H1 (cell line): ENCODE data around the gene OMP. TPM values are rescaled to one million over a fixed set of nuclear protein-coding genes. Genes with fewer than 3 reads are reported as not detected.

Source experiments
- CTCF ChIA-PET: fragments of 300-600 bp; sonication (Branson Sonifier 250); formaldehyde crosslinking; loops from one replicate; lab custom pipeline; 2021; ENCODE audit not compliant: partially characterized antibody; lab: Charles Lee
- POLR2A ChIA-PET: fragments of 300-600 bp; sonication (Branson Sonifier 250); formaldehyde crosslinking; loops from one replicate; lab custom pipeline; 2021; ENCODE audit warnings: inconsistent platforms; ENCODE audit not compliant: partially characterized antibody; lab: Charles Lee
- DNase-seq, 2 experiments: peaks; one replicate each; pipeline versions ENCODE4 v3.0.0 to v3.0.0-alpha.2; 2010 to 2022; ENCODE audit warnings: low spot score in 2 of 2, low read depth in 1 of 2, mixed read lengths in 1 of 2
- FAIRE-seq: peaks from 2 replicates; lab custom pipeline; 2011; peaks lifted over from hg19 to GRCh38; lab: Jason Lieb, UNC
- H2AFZ ChIP-seq: 2 replicates; pipeline ENCODE4 v1.8.1; 2012; ENCODE audit warnings: low read length, inconsistent platforms
- H2AK5ac ChIP-seq: 2 replicates; pipeline ENCODE4 v1.6.1; 2013; ENCODE audit warnings: low read depth, low read length
- H2BK120ac ChIP-seq: replicated peaks from 2 replicates; pipeline ENCODE3; 2013; ENCODE audit warnings: low read depth, low read length, inconsistent platforms
- H2BK12ac ChIP-seq: 2 replicates; pipeline ENCODE4 v1.6.1; 2013; ENCODE audit warnings: low read depth, low read length
- H2BK15ac ChIP-seq: 2 replicates; pipeline ENCODE4 v1.6.1; 2013; ENCODE audit warnings: low read length
- H2BK20ac ChIP-seq: 2 replicates; pipeline ENCODE4 v1.6.1; 2013; ENCODE audit warnings: low read length
- H2BK5ac ChIP-seq: 2 replicates; pipeline ENCODE4 v1.6.1; 2013; ENCODE audit warnings: low read depth, low read length
- H3K14ac ChIP-seq: 2 replicates; pipeline ENCODE4 v1.6.1; 2013; ENCODE audit warnings: inconsistent platforms; ENCODE audit not compliant: insufficient read length
- H3K18ac ChIP-seq: 2 replicates; pipeline ENCODE4 v1.6.1; 2013; ENCODE audit warnings: low read length; ENCODE audit errors: extremely low read depth
- H3K23ac ChIP-seq: 2 replicates; pipeline ENCODE4 v1.6.1; 2013; ENCODE audit warnings: inconsistent platforms; ENCODE audit not compliant: insufficient read length
- H3K23me2 ChIP-seq: 2 replicates; pipeline ENCODE4 v1.6.1; 2013; ENCODE audit warnings: low read depth, low read length
- H3K27ac ChIP-seq: 2 replicates; pipeline ENCODE4 v1.6.1; 2011; ENCODE audit warnings: low read depth, low read length, inconsistent platforms
- H3K27me3 ChIP-seq, 4 experiments: replicated peaks in 1 of 4; 1 replicate in 1 of 4; 2 replicates in 3 of 4; pipeline versions ENCODE4 v1.6.1 to v1.8.1; 2011 to 2013; ENCODE audit warnings: low read length in 3 of 4, mild to moderate bottlenecking in 3 of 4, inconsistent platforms in 2 of 4, mixed read lengths in 2 of 4, moderate library complexity in 1 of 4; ENCODE audit not compliant: control insufficient read depth in 3 of 4, insufficient read depth in 3 of 4; ENCODE audit errors: extremely low read depth in 1 of 4
- H3K36me3 ChIP-seq, 4 experiments: 2 replicates each; pipeline versions ENCODE4 v1.6.1 to v1.8.1; 2011 to 2013; ENCODE audit warnings: mild to moderate bottlenecking in 4 of 4, low read length in 3 of 4, moderate library complexity in 2 of 4, control low read depth in 1 of 4, inconsistent platforms in 1 of 4; ENCODE audit not compliant: insufficient read depth in 4 of 4, control insufficient read depth in 2 of 4
- H3K4ac ChIP-seq: replicated peaks from 2 replicates; pipeline ENCODE3; 2013; ENCODE audit warnings: low read length, low read depth, mixed read lengths, inconsistent platforms; ENCODE audit not compliant: insufficient read length
- H3K4me1 ChIP-seq, 4 experiments: replicated peaks in 1 of 4; 1 replicate in 1 of 4; 2 replicates in 3 of 4; pipeline versions ENCODE4 v1.6.1 to v1.8.1; 2011 to 2013; ENCODE audit warnings: low read length in 3 of 4, inconsistent platforms in 2 of 4, mixed read lengths in 1 of 4; ENCODE audit not compliant: insufficient read depth in 4 of 4, control insufficient read depth in 3 of 4
- H3K4me2 ChIP-seq, 2 experiments: 2 replicates each; pipeline versions ENCODE4 v1.6.1 to v1.8.1; 2011 to 2013; ENCODE audit warnings: low read depth in 2 of 2, low read length in 2 of 2, control low read depth in 1 of 2, inconsistent platforms in 1 of 2, mild to moderate bottlenecking in 1 of 2; ENCODE audit not compliant: insufficient read depth in 1 of 2
- H3K4me3 ChIP-seq, 4 experiments: fragments of 200-600, 300-600 bp in 1 of 4; sonication (generic), shearing (Covaris generic), sonication (Bioruptor Twin) in 1 of 4; 2 replicates each; pipeline versions ENCODE4 v1.5.1 to v1.8.1; 2011 to 2016; ENCODE audit warnings: low read length in 4 of 4, low read depth in 3 of 4, control low read depth in 2 of 4, inconsistent platforms in 2 of 4, mild to moderate bottlenecking in 2 of 4, mixed read lengths in 1 of 4, moderate library complexity in 1 of 4; ENCODE audit not compliant: insufficient read depth in 2 of 4; ENCODE audit errors: extremely low read depth in 1 of 4
- H3K56ac ChIP-seq: replicated peaks from 2 replicates; pipeline ENCODE3; 2013; ENCODE audit warnings: low read depth, mild to moderate bottlenecking, mixed read lengths, low read length, inconsistent platforms; ENCODE audit not compliant: insufficient read length
- H3K79me1 ChIP-seq: 2 replicates; pipeline ENCODE4 v1.6.1; 2013; ENCODE audit warnings: low read depth, low read length, control low read depth
- H3K79me2 ChIP-seq, 2 experiments: 2 replicates each; pipeline versions ENCODE4 v1.6.1 to v1.8.1; 2012 to 2013; ENCODE audit warnings: low read length in 2 of 2, mild to moderate bottlenecking in 2 of 2, inconsistent platforms in 1 of 2; ENCODE audit not compliant: insufficient read depth in 2 of 2, control insufficient read depth in 1 of 2
- H3K9ac ChIP-seq, 4 experiments: replicated peaks in 1 of 4; 1 replicate in 1 of 4; 2 replicates in 3 of 4; pipeline versions ENCODE4 v1.6.1 to v1.8.1; 2011 to 2013; ENCODE audit warnings: low read depth in 3 of 4, low read length in 3 of 4, control low read depth in 2 of 4, mild to moderate bottlenecking in 2 of 4, moderate library complexity in 2 of 4, inconsistent platforms in 1 of 4; ENCODE audit errors: extremely low read depth in 1 of 4
- H3K9me3 ChIP-seq, 2 experiments: 2 replicates each; pipeline versions ENCODE4 v1.6.1 to v1.8.1; 2012 to 2013; ENCODE audit warnings: mild to moderate bottlenecking in 2 of 2, moderate library complexity in 2 of 2, control low read depth in 1 of 2, inconsistent platforms in 1 of 2, low read depth in 1 of 2, low read length in 1 of 2, mixed read lengths in 1 of 2; ENCODE audit not compliant: insufficient read depth in 2 of 2
- H4K20me1 ChIP-seq, 2 experiments: replicated peaks in 1 of 2; 2 replicates each; pipeline versions ENCODE3 to v1.8.1; 2011 to 2013; ENCODE audit warnings: inconsistent platforms in 2 of 2, low read length in 2 of 2, mild to moderate bottlenecking in 1 of 2; ENCODE audit not compliant: insufficient read depth in 2 of 2, control insufficient read depth in 1 of 2
- H4K5ac ChIP-seq: 2 replicates; pipeline ENCODE4 v1.6.1; 2013; ENCODE audit warnings: low read length, low read depth, mixed read lengths, inconsistent platforms; ENCODE audit not compliant: insufficient read length
- H4K8ac ChIP-seq: 2 replicates; pipeline ENCODE4 v1.8.0; 2013; ENCODE audit warnings: mild to moderate bottlenecking, moderate library complexity, low read length, inconsistent platforms; ENCODE audit not compliant: insufficient read depth; ENCODE audit errors: extremely low read depth
- H4K91ac ChIP-seq: replicated peaks from 2 replicates; pipeline ENCODE3; 2013; ENCODE audit warnings: low read length, mixed read lengths, inconsistent platforms; ENCODE audit not compliant: insufficient read length
- EGR1 ChIP-seq: IDR thresholded peaks from 2 replicates; pipeline ENCODE4 v1.6.1; 2011; ENCODE audit warnings: low read depth, low read length, borderline replicate concordance
- MAFK ChIP-seq: IDR thresholded peaks from 2 replicates; pipeline ENCODE4 v1.6.1; 2012; ENCODE audit warnings: low read depth, mild to moderate bottlenecking, improper control_type of control experiment, low read length
- NANOG ChIP-seq: IDR thresholded peaks from 2 replicates; pipeline ENCODE4 v1.6.1; 2011; ENCODE audit warnings: low read length, low read depth, mild to moderate bottlenecking, inconsistent platforms; ENCODE audit not compliant: insufficient read depth, poor library complexity, severe bottlenecking
- WGBS, 2 experiments: shearing (Covaris generic) in 1 of 2; methylation state at CpG; one replicate each; pipeline versions ENCODE4 v1.1.6 to v1.1.7; 2013 to 2015; ENCODE audit warnings: low lambda C conversion rate in 2 of 2, mixed read lengths in 2 of 2, inconsistent platforms in 1 of 2, low coverage in 1 of 2, missing lambda C conversion rate in 1 of 2; ENCODE audit not compliant: insufficient replicate concordance in 2 of 2, insufficient coverage in 1 of 2, insufficient read length in 1 of 2; ENCODE audit errors: extremely low coverage in 1 of 2, missing lambda C conversion rate in 1 of 2; 5-methylcytosine and 5-hydroxymethylcytosine counted together
- polyA plus RNA-seq, 7 experiments: library from polyadenylated mRNA; depleted of rRNA in 3 of 7; stranded (reverse) in 5 of 7; unstranded in 2 of 7; fragments of >200 nt in 5 of 7; fragments of 200-250 nt in 2 of 7; gene quantifications; 1 replicate in 5 of 7; 2 replicates in 1 of 7; 4 replicates in 1 of 7; pipeline versions ENCODE4 v1.2.1 to v1.2.3, GENCODE V29; 2011 to 2013; ENCODE audit warnings: missing spikeins in 2 of 7, mixed read lengths in 2 of 7
- total RNA-seq: library from RNA; stranded (reverse); fragmentation: NEBNext Ultra II Directional; extraction: Animal tissue kit (Norgen Biotek cat#: 25700); gene quantifications from 2 replicates; pipeline ENCODE4 v1.2.1, GENCODE V29; 2021

Gene OMP
- total and polyA plus RNA-seq, 2 of the 8 experiments (the other 6 are each of a cell fraction or from before 2014, with no cell fraction given): not detected

DNA sequence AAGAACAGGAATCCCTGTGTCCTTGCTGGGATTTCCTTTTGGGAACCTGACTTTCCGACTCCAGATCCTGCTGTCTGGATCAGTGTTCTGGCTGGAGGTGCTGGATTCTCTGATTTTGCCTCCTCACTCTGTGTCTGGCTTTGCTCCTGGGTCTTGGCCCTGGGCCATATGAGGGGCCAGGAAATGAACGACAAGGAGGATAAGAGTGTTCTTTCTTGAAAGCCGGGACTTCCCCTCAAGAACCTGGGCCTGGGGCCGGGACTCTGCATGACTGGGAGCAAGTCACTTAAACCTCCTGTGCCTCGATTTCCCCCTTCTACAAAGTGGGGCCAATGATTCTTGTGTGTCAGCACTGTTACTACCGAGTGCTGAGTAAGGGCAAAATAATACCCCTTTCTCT, 22.6 kb downstream of the OMP start:
- Histone ChIP-seq H3K36me3 (no peaks in the 10 kb centered on the region; a peak in 1 of 8 replicates), H4K91ac (no peak overlapping the region), H3K18ac (no peak overlapping the region), H3K79me1 (no peaks in the 10 kb centered on the region), H3K4me2 (no peak overlapping the region), H3K56ac (no peak overlapping the region), H3K23me2 (0 out of 2 replicates have a peak, but pooled peaks cover 6% of the 10 kb centered on the region), H3K27ac (no peak overlapping the region), H2BK120ac (no peak overlapping the region), H2AK5ac (no peak overlapping the region), H3K4me3 (no peak overlapping the region), H3K9ac (no peak overlapping the region), H4K5ac (no peak overlapping the region), H2AFZ (no peak overlapping the region), H3K27me3 (0 out of 7 replicates have a peak, but pooled peaks cover 0 to 2% (median 0%) of the 10 kb centered on the region in 4 experiments), H3K23ac (no peak overlapping the region), H2BK20ac (no peak overlapping the region), H4K20me1 (no peaks in the 10 kb centered on the region), H3K9me3 (no peaks in the 10 kb centered on the region), H2BK12ac (no peak overlapping the region), H3K4ac (no peak overlapping the region), H3K79me2 (no peaks in the 10 kb centered on the region), H3K4me1 (peaks cover 4 to 15% (median 9%) of the 10 kb centered on the region in 4 experiments), H2BK5ac (no peak overlapping the region), H4K8ac (no peak overlapping the region), H3K14ac (no peak overlapping the region), H2BK15ac (no peak overlapping the region)
- TF ChIP-seq MAFK (no peak), EGR1 (no peak), NANOG (no peak)
- ChIA-PET POLR2A (no interaction called here), CTCF (interaction anchor here (1.1 to 13.9 kb wide), 3 partner anchors 10 to 52 kb away, joined by 4 to 187 read pairs (median 170); no protein-coding TSS in a partner anchor)
- WGBS, 2 experiments: 88% methylated on average over 6 of the region's 6 CpGs; no CpG with 5 or more reads in 1 of the 2 experiments
- DNase-seq (no peak), FAIRE-seq (no peak)
